ACC112 (cell line): Measurements from ENCODE around the gene ST3GAL3.
"Not testable (repeated sequence)": the region's sequence is repeated elsewhere in the genome, so short reads cannot be mapped to it uniquely, and the experiment has no call there.

ENCODE experiments used
- H2AFZ ChIP-seq: fragments of 200-600 bp; sonication (generic); one replicate; pipeline ENCODE4 v1.6.0; 2017; ENCODE audit warnings: antibody characterized with exemption, low read length; ENCODE audit not compliant: unreplicated experiment
- H3K27ac ChIP-seq: fragments of 200-600 bp; sonication (generic); 2 replicates; pipeline ENCODE4 v1.5.1; 2014; ENCODE audit warnings: low read depth, mild to moderate bottlenecking, antibody characterized with exemption, low read length, moderate library complexity
- H3K27me3 ChIP-seq: fragments of 200-600 bp; sonication (generic); 2 replicates; pipeline ENCODE4 v1.6.1; 2014; ENCODE audit warnings: mild to moderate bottlenecking, antibody characterized with exemption, low read length, moderate library complexity, mixed read lengths; ENCODE audit not compliant: insufficient read depth
- H3K36me3 ChIP-seq: fragments of 200-600 bp; sonication (generic); 2 replicates; pipeline ENCODE4 v1.6.1; 2016; ENCODE audit warnings: mild to moderate bottlenecking, antibody characterized with exemption, low read length, moderate library complexity, mixed read lengths; ENCODE audit not compliant: insufficient read depth
- H3K4me1 ChIP-seq: fragments of 200-600 bp; sonication (generic); one replicate; pipeline ENCODE4 v1.6.1; 2016; ENCODE audit warnings: low read length, mixed read lengths; ENCODE audit not compliant: insufficient read depth, unreplicated experiment, control insufficient read depth
- H3K4me3 ChIP-seq: fragments of 200-600 bp; sonication (generic); 2 replicates; pipeline ENCODE4 v1.5.1; 2014; ENCODE audit warnings: mild to moderate bottlenecking, low read depth, low read length
- H3K79me2 ChIP-seq: fragments of 200-600 bp; sonication (generic); one replicate; pipeline ENCODE4 v1.6.0; 2016; ENCODE audit warnings: low read length; ENCODE audit not compliant: control insufficient read depth, unreplicated experiment, insufficient read depth

Gene ST3GAL3

DNA sequence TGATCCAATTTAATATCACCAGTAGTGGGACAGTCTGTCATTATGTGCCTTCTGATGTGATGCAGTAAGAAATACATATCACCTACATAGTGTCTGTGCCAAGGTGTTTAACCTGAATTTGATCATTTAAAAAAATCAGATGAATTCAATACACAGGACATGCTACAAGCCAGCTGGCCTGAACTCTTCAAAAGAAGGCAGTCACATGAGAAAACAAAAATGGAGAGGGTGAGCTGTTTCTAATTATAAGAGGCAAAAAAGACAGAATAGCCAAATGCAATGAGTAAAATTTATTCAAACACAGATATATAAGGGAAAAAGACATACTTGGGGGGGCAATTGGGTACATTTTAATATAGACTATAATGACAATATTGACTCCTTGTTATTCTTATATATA lies 66.5 kb downstream of the ST3GAL3 start:
- H3K27ac ChIP-seq: peak overlapping the region; percentile 45
- no peaks in the 10 kb centered on the region for H3K79me2 ChIP-seq
- H3K27me3 ChIP-seq: no peaks in the 10 kb centered on the region

DNA sequence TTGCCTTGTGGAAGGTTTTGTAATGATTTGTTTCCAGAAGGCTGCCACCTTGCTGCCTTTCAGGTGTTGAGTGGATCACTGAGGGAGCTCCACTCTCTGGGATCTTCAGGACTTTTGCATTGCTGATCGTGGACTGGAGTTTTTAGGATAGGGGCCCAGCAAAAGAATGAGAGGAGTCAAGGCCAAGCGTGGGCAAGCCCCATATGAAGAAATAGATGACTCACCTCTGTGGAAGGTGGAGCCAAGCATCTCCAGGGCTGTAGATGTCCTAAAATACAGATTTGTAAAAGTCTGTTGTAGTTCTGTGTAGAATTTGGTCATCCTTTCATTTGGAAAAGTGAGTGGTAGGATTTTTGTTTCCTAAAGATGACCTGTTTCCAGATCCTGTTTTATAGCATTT lies 67.0 kb downstream of the ST3GAL3 start:
- H3K36me3 ChIP-seq: peaks cover 2% of the 10 kb centered on the region
- H3K27ac ChIP-seq: peak overlapping the region; percentile 45
- H3K4me3 ChIP-seq: no peak overlapping the region
- peaks cover 30% of the 10 kb centered on the region for H3K4me1 ChIP-seq
- H3K79me2 ChIP-seq: peaks cover 2% of the 10 kb centered on the region
- H2AFZ ChIP-seq: no peak overlapping the region
- no peaks in the 10 kb centered on the region for H3K27me3 ChIP-seq

More for the DNA sequence above, 66.5 kb downstream of the ST3GAL3 start:
- no peak overlapping the region for H3K4me3 ChIP-seq
- peaks cover 30% of the 10 kb centered on the region for H3K4me1 ChIP-seq
- no peak overlapping the region for H2AFZ ChIP-seq
- no peaks in the 10 kb centered on the region for H3K36me3 ChIP-seq

DNA sequence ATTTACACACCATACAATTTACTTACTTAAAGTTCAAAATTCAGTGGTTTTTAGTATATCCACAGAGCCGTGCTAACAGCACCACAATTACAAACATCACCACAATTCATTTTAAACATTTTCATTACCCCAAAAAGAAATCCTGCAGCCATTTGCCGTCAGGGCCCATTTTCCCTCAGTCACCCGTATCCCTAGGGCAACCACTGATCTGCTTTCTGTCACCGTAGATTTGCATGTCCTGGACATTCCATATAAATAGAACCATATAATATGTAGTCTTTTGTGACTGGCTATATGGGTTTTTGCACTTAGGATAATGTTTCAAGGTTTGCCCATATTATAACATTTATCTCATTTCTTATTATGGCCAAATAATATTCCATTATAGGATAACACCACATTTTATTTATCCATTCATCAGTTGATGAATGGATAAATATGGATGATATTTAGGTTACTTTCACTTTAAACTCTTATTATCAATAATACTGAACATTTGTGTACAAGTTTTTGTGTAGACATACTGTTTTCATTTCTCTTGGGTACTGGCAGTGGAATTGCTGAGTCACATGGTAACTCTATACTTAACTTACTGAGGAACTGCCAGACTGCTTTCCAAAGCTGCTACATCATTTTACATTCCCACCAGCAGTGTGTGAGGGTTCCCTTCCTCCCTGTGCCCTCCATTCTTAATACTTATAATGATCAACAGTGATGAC lies 68.9 kb downstream of the ST3GAL3 start:
- H3K36me3 ChIP-seq: peaks cover 7% of the 10 kb centered on the region
- H3K27me3 ChIP-seq: no peaks in the 10 kb centered on the region
- peaks cover 30% of the 10 kb centered on the region for H3K4me1 ChIP-seq
- H3K79me2 ChIP-seq: peaks cover 2% of the 10 kb centered on the region
- H3K27ac ChIP-seq: peak overlapping the region; percentile 84
- peak overlapping the region; percentile 9; the same call in 1 of the 2 replicates for H3K4me3 ChIP-seq
- H2AFZ ChIP-seq: peak overlapping the region; percentile 39

- H3K36me3 ChIP-seq, H3K79me2 ChIP-seq, H3K4me3 ChIP-seq, H3K27ac ChIP-seq, H2AFZ ChIP-seq, H3K27me3 ChIP-seq: not testable (repeated sequence)
- H3K4me1 ChIP-seq: peaks cover 30% of the 10 kb centered on the region
Measured at GRCh38 chr1:43777916-43778315, 70.6 kb downstream of the ST3GAL3 start.

DNA sequence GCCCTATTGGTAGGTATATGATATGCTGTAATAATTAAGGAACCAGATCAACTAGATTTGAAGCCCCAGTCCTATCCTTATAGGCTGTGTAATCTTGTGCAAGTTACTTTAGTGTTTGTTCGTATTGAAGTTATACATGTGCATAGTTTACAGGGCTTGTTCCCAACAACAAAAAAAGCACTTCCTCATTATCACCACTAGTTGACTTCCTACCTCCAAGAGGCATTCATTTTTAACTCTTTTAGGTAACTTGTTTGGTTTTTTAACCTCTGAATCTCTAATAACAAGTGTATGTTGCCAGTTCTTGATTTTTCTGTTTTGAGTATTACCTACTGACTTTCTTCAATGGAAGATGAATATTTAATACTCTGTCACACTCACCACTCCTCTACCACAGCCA lies 71.9 kb downstream of the ST3GAL3 start:
- Histone ChIP-seq H3K36me3 (peaks cover 7% of the 10 kb centered on the region), H3K79me2 (peaks cover 2% of the 10 kb centered on the region), H3K4me3 (no peak overlapping the region), H2AFZ (no peak overlapping the region), H3K27me3 (no peaks in the 10 kb centered on the region), H3K4me1 (peaks cover 36% of the 10 kb centered on the region), H3K27ac (no peak overlapping the region)

- Histone ChIP-seq H2AFZ (no peak overlapping the region), H3K79me2 (peaks cover 2% of the 10 kb centered on the region), H3K27ac (no peak overlapping the region), H3K27me3 (no peaks in the 10 kb centered on the region), H3K4me3 (no peak overlapping the region), H3K36me3 (peaks cover 7% of the 10 kb centered on the region), H3K4me1 (peaks cover 30% of the 10 kb centered on the region)
Measured at GRCh38 chr1:43779805-43780403, 72.6 kb downstream of the ST3GAL3 start.

DNA sequence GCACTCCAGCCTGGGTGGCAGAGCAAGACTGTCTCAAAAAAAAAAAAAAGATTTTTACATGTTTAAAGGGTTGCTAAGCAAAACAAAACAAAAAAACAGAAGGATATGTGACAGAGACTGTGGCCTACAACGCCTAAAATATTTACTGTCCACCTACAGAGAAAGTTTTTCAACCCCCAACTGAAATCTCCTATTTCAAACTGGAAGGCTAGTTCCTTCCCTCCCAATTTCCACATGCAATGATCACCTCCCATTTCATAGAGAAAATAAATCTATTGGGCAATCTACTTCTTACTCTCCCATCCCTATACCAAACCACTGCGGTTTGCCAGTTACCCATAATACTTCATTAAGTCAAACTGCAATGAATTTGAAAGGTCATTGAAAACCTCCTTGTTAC lies 74.2 kb downstream of the ST3GAL3 start:
- Histone ChIP-seq H3K4me3 (no peak overlapping the region), H3K27ac (no peak overlapping the region), H3K27me3 (no peaks in the 10 kb centered on the region), H2AFZ (no peak overlapping the region), H3K79me2 (peaks cover 2% of the 10 kb centered on the region), H3K36me3 (peaks cover 7% of the 10 kb centered on the region), H3K4me1 (peaks cover 18% of the 10 kb centered on the region)

GRCh38 chr1:43783096-43783670 lies 75.8 kb downstream of the ST3GAL3 start:
- Histone ChIP-seq H3K79me2 (peaks cover 2% of the 10 kb centered on the region), H3K36me3 (peaks cover 7% of the 10 kb centered on the region), H3K4me1 (peaks cover 13% of the 10 kb centered on the region), H3K27ac (peak overlapping the region; percentile 22; the same call in 1 of the 2 replicates), H3K4me3 (no peak overlapping the region), H2AFZ (no peak overlapping the region), H3K27me3 (no peaks in the 10 kb centered on the region)

GRCh38 chr1:43783671-43784205 lies 76.4 kb downstream of the ST3GAL3 start:
- peaks cover 2% of the 10 kb centered on the region for H3K79me2 ChIP-seq
- H3K36me3 ChIP-seq: peaks cover 7% of the 10 kb centered on the region
- H3K27me3 ChIP-seq: no peaks in the 10 kb centered on the region
- H2AFZ ChIP-seq: no peak overlapping the region
- peaks cover 13% of the 10 kb centered on the region for H3K4me1 ChIP-seq
- H3K4me3 ChIP-seq: no peak overlapping the region
- H3K27ac ChIP-seq: peak overlapping the region; percentile 22; the same call in 1 of the 2 replicates

DNA sequence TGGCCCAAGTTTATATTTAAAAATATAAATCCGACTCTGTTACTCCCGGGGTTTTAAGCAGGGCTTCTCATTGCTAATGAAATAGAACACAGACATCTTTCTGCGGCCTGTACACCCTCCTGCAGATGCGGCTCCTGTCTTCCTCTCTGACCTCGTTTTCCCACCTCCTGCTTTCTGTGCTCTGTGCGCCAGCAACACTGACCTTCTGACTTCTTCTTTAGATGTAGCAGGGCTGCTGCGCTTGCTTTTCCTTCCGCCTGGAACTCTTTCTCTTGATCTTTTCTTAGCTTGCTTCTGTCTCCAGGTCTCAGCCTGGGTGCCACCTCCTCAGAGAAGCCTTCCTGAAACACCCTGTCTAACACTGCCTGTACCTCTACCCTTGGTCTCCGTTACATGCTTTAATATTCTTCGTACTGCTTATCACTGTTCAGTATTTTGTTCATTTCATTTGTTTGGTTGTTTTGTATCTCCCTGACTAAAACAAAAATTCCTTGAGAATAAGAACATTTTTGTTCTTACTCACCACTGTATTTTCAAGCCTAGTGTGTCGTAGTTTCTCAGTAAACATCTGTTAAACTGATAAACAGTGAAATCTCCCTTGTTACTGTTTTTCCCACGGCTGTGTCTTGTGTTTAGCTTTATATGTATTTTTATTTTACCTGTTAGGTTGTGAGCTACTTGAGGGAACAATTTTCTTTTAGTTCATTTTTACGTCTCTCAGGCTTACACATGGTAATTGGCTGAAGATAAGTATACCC lies 79.0 kb downstream of the ST3GAL3 start:
- H3K27me3 ChIP-seq: no peaks in the 10 kb centered on the region
- no peaks in the 10 kb centered on the region for H3K36me3 ChIP-seq
- H3K27ac ChIP-seq: no peak overlapping the region
- peaks cover 13% of the 10 kb centered on the region for H3K4me1 ChIP-seq
- H3K79me2 ChIP-seq: no peaks in the 10 kb centered on the region
- no peak overlapping the region for H2AFZ ChIP-seq
- H3K4me3 ChIP-seq: no peak overlapping the region
